Stimulated activated CD4-positive, alpha-beta T cell treated with anti-CD3 and anti-CD28 coated beads, Interleukin-1b, Interleukin-23, amount 100 ng/mL, for 48 hours (primary cell): ENCODE results near the gene IFI27L2.

Source experiments
- DNase-seq: peaks from one replicate; pipeline ENCODE4 v3.0.0-alpha.2; 2020

Gene IFI27L2

DNA sequence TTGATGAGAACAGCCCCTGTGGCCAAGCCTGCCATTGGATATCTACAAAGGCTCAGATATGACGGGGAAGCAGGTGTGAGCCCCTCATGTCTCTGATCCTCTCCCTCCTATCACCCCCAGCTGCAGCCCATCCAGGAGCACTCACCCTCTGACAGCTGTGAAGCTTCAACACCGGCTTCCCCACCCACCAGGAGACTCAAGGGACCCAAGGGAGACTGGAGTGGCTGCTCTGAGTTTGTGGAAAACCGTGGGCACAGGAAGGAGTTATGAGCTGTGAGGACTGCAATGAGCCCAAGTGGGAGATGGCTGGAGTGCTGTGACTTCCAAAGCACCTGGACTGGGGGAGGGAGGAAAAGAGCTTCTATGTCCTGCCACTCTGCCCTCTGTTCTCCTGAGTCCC, 7.9 kb downstream of the IFI27L2 start:
- DNase-seq = no peak

DNA sequence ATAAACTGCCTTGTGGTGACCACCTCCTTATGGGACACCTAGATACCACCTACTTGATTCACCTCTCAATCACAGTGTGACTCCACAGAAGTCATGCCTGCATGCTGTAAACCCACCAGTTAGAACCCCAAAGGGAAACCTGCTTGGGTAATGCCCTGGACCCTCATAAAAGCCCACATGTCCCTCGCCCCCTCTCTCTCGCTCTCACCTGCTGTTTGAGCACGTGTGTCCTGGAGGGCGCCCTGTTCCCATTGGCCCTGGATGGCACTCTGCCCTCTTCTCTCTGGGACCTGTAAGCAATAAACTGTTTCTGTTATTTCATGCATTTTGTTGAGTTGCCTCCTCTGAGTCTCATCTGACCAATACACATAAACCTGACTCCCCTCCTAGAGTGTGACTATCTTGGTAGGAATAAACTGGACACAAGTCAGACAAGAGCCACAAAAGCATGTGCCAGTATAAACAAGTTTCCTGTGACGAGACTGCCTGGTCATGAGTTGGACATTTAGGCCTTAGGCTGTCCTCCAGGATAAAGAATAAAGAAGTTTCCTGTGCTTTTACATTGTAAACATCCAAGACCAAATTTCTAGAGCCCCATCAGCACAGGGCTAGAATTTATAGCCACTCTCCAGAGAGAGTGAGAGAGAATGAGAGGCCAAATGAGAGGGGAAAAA, 8.6 kb downstream of the IFI27L2 start:
- DNase-seq = no peak

DNA sequence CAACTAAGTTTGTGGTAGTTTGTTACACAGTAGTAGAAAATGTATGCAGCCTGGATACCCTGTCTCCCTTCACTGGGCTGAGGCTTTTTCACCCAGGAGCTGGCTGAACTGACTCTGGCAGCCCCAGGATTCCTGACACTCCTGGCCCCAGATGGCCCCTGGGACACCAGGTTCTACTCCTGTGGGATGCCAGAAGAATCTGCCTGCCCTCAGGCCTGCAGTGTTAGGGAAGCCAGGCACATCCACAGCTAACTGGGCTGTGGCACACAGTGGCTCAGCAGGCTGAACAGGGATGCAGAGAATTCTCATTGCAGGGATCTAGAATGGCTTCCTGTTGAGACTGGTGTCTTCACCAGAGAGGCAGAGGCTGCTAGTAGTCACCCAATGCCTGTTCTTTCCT, 10.3 kb downstream of the IFI27L2 start:
- DNase-seq = no peak

DNA sequence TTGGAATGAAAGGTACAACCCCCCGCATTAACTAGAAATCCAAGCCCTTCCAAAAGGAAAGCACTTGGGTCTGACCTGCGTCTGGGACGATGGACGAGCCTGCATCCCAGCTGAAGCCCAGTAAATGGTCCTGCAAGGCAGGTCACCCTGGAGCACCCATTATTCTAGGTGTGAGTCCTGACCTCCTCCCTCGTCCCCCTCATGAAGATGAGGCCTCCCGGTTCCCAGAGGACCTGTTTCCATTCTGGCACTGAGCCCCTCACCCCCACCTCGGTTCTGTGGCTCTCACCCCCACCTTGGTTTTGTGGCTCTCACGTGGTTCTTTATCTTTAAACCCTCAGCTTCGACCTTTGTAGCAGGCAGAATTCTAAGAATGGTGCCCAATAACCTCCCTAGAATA, 11.5 kb downstream of the IFI27L2 start:
- no peak for DNase-seq

DNA sequence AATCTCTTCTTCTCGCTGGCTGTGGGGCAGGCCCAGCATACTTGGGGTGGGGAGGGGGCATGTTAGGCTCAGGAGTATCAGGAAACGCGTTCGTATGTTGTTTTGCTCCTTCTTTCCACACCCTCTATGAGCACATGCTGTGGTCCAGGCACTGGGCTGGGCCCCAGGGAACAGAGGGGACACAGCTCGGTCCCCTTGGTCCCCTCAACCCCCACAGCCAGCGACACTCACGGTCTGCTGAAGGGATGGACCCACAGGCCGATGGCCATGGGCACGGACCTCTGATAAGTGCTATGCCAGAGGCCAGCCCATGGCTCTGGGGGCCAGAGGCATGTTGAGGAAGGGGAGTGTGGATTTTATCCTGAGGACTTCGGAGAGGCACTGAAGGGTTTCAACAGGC, 12.7 kb downstream of the IFI27L2 start:
- DNase-seq = no peak

DNA sequence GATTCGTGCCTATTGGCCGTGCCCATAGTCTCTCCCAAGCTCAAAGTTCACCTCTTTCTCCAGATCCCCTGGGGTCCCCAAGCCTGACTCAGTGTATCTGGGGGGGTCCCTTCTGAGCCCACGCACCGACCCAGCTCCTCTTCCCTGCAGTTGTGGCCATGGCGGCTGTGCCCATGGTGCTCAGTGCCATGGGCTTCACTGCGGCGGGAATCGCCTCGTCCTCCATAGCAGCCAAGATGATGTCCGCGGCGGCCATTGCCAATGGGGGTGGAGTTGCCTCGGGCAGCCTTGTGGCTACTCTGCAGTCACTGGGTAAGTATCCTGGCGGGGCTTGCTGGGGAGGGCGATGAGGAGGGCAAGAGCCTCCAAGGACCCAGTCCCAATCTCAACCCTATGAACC, 13.8 kb downstream of the IFI27L2 start:
- no peak for DNase-seq

DNA sequence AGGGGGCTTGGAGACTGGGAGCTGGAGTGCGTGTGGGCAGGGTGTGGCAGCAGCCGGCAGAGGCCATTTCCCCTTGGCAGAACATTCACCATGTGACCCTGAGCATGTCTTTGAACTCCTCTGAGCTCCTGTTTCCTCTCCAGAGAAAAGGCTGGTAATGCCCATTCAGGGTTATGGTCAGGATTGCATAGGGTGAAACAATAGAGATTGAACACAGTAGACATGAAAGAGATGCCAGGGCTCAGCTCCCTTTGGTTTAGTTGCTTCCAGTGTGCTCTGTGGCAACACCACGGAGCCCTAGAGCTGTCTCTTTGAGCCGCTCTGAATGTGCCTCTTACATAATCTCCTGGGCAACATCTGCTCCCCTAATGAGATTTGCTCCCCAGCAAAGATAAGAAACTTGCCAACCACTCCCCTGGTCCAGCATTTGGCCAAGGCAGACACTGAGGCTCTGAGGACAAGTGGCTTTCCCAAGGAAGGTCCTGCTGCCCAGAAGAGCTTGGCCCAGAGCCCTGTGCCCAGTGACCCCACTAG, 14.3 kb downstream of the IFI27L2 start:
- no peak for DNase-seq

DNA sequence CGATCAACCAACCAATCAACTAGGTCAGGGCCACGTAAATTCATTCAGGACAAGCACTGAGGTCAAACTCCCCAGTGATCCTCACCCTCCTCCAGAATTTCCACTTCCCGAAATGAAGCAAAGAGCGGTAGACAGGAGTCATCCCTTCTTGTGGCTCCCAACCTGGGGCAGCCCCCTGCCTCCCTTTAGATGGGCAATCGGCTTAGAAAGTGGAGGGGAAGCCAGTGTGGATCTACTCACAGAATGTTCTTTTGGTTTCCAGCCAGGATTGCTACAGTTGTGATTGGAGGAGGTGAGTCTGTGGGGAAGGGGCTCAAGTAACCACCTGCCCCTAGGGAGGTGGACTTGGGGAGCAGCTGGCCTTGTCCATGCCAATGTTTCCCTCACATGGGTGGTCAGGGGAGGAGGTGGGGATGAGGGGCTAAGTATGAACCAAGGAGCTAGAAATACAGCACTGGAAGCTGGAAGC, 14.8 kb downstream of the IFI27L2 start:
- DNase-seq = no peak

DNA sequence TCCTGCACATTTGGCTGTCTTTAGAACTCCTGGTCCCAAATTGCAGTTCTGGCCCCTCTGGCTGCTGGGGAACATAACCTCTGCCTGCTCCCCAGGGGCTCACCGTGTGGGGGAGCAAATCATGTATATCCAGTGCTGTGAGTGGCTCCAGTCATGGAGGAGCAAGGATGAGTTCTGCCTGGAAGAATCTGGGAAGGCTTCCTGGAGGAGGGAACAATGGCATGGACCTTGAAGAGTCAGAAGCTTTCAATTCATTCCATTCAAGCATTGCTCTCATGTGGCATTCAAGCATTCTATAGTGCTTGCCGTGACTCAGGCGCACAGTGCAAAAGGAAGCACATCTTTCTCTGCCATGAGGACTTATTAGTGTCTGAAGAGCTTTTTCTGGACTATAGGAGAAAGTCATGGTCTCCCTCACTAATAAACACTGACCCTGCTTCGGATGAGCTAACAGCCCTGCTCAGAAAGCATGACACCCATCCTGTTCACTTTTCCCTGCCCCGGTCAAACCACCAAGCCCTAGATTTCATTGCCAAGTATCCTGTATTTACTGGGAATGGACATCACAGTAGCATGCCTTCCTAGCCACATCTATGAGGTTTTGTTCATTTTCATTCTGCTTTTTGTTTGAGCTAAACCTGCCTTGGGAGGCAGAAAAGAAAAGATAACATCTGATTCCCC, 15.4 kb downstream of the IFI27L2 start:
- no peak for DNase-seq

DNA sequence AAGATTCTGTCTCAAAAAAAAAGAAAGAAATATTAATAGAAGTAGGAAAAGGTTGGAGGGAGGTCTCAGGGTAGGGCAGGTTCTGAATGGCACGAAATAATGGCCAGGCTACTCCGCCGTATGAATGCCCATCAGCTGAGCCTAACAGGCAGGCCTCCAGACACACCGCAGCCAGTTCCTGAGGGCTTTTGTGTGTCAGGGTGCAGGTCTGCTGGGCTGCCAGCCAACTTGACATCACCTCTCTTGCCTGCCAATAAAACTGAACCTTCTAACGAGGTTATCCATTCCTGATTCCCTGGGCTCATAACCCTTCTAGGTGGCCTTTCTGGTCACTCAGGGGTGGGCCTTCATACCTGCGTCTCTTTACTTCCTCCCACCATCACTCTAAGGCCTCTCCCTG, 15.9 kb downstream of the IFI27L2 start:
- DNase-seq = no peak

DNA sequence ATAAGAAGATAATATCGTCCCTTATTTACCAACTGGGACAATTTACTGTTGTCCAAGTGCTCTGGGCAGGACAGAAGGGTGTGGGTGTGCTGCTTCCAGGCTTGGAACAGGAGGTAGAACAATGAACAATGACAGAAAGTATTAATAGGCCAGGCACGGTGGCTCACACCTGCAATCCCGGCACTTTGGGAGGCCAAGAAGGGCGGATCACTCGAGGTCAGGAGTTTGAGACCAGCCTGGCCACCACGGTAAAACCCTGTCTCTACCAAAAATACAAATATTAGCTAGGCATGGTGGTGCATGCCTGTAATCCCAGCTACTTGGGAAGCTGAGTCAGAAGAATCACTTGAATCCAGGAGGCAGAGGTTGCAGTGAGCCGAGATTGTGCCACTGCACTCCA, 16.3 kb downstream of the IFI27L2 start:
- no peak for DNase-seq

DNA sequence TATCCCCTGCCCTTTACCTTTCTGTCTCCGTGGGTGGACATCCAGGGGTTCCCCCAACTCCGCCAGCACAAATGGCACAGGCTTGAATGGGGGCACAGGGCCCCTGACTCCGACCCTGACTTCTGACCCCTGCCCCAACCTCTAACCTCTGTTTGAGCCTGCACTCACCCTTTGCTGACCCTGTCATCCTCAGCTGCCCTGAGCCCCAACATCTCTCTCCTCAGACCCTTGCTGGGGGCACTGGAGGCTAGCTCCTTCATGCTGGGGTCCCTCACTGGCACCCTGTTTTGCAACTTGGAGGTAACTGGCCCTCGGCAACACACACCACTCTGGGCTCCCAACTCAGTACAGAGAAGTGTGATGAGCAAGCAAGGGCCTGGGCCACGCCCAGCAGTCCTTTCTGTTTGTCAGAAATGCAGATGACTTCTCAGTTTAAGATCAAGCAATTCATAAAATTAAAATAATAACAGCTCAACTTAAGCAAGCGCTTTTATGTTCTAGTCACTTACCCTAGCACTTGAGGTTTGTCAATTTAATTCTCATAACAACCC, 16.8 kb downstream of the IFI27L2 start:
- no peak for DNase-seq

DNA sequence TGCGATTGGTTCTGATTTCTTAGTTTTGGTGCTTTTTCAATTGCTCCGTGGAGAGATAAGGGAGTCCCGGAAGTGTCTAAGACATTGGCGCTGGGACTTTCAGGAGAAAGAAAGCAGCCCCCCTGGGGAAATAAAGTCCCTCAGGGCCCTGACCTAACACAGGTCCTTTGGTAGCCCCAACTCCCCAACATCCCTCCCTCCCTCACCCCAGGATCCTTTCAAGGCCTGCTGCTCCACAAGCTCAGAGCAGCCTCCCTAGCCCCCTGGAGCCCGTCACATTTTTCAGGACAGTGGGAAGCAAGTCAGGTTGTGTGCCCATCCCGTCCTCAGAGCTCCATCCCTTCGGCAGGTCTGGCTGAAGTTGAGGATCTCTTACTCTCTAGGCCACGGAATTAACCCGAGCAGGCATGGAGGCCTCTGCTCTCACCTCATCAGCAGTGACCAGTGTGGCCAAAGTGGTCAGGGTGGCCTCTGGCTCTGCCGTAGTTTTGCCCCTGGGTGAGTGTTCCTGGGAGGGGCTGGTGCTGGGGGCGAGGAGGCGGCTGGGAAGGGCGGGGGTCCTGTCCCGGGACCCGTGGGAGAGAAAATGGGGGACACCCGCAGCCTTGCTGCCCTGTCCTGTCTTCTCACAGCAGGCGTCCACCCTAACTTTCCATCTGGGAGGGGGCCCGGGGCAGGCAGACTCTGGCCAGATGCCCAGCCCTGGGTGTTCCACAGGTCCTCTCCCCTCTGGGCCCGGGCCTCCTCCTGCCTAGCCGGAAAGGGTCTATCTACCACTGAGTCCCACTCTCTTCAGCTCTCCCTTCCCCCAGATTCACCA, 17.9 kb downstream of the IFI27L2 start:
- DNase-seq = no peak

DNA sequence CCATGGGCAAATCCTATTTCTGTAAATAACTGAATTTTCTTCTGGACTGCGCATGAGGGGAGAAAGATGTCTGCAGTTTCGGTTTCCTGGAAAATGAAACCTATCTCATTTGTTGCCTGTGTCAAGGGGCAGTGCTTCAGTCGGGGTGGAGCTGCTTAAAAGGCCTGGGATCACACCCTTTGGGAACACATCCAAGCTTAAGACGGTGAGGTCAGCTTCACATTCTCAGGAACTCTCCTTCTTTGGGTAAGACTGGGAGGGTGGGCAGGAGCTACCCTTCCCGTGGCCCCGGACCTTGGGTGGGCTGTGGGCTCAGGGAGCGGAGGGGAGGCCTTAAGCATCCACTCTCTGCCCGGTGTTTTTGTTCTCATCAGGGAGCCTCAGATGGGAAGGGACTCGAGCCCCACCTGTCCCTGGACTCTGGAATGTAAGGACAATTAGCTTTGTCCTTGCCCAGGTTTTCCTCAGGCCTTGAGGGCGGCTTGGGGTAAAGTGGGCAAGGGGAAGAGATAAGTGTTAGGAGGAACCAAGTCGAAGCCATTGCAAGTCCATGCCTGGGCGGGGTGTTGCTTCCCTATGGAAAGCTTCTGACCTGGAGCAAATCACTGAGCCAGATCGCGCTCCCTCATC, 18.7 kb downstream of the IFI27L2 start, which contains the start of gene IFI27:
TSS of gene IFI27 (plus strand) at position 185 of the 630 bp plus-strand sequence.
- DNase-seq = no peak

DNA sequence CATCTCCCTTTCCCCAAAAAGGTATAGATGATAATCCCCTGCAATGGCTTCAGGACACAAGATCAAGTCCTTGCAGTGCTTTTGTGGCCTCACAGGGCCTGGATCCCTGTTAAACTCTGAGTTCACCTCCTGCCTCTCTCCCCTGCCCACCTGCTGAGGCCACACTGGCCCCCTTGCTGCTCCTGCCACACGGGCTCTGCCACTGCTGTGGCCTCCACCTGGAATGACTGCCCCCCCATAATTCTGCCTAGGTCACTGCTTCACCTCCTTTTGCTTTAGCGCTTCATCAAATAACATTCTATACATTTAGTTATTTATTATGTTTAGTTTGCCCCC, 19.5 kb downstream of the IFI27L2 start:
- no peak for DNase-seq

DNA sequence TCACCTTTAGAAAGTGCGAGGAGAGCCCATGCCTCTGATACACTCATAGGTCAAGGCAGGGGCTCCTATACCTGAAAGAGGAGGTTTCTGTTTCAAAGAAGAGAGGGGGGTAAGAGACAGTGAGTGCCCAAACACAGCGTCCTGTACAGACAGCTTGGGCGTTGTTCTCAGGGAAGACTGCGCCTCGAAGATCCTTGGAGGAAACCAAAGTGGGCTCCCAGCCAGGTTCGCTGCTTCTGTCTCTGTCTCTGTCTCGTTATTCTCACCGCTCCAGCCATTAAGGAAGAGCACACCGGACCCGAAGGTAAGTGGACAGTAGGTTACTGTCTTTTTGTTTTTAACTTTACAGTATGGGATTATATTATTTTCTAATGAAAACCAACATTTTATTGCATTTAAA, 24.7 kb downstream of the IFI27L2 start:
- DNase-seq = no peak

DNA sequence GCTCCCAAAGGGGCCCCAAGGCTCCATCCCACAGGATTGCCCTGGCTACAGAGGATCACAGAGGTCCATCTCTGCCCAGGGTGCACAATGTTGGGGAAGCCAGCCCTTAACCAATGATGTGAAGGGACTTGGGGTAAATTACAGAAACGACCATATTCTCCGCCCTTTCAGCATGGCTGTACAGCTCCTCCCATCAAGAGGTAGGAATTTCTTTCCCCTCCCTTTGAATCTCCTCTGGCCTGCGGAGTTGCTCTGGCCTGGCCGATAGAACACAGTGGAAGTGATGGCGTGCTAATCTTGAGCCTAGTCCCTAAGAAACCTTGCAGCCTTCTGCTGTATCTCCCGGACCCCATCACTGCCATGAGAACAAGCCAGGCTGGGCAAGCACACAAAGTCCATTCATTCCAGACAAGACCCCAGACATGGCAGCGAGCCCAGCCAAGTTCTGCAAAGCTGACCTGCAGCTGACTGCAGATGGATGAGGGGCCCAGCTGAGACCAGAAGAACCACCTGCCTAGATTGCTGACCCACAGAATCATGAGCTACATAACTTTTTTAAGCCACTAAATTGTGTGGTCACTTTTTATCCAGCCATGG, 25.8 kb downstream of the IFI27L2 start:
- no peak for DNase-seq

DNA sequence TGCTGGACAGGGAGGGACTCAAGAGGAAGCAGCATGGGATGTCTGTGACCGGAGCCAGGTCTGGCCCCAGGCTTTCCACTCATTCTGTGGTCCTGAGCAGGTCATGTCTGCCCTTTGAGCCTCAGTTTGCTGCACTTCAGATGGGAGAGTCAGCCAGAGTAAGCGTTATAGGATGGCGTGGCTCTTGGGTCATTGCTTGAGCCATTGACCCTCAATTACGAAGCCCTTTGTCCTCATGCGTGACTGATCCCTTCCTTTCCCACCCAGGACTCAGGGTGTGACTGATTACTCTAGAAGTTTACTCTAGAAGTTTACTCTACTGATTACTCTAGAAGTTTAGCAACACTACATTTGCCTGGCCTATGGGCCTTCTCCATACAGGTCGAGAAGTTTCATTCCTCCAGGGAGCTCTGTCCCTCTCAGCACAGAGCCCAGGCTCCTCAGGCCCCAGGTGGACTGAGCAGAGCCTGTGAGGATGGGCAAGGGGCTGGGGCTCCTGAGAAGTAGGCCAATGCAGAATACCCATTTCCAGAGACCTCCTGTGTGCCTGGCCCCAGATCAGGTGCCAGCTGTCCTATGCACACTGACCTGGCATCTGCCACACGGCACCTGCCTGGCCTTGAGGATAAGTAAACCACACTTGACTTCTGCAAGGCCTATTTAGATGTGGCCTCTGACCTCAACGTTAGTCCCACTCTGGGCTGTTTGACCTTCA, 26.5 kb downstream of the IFI27L2 start:
- no peak for DNase-seq

DNA sequence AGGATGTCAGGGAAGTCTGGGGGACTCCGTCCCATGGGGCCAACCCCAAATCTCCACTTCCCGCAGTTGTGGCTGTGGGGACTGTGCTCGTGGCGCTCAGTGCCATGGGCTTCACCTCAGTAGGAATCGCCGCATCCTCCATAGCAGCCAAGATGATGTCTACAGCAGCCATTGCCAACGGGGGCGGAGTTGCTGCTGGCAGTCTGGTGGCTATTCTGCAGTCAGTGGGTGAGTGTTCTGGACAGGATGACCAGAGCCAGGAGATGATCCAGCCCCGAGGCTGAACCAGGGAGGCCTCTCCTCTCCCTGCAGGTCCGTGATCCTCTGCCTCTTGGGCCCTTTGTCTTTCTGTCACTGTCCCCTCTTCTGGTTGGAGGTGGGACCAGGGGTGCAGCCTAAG, 27.7 kb downstream of the IFI27L2 start:
- DNase-seq = no peak

DNA sequence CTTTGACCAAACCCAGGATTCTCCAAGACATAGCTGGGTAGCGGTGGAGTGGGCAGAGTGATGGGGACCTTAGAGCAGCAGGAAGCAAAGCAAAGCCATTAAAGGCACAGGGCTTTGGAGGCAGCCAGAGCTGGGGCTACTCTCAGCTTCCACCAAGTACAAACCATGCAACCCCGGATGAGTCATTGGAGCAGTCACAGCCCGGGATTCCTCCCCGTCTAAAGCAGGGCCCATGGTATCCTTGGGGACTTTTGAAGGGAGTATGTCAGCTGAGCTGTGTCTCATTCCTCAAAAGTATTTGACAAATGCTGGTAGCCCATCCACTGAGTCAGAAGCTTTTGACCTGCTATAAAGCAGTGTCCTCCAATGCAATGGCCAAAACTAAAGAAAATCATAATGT, 28.6 kb downstream of the IFI27L2 start:
- DNase-seq = no peak

DNA sequence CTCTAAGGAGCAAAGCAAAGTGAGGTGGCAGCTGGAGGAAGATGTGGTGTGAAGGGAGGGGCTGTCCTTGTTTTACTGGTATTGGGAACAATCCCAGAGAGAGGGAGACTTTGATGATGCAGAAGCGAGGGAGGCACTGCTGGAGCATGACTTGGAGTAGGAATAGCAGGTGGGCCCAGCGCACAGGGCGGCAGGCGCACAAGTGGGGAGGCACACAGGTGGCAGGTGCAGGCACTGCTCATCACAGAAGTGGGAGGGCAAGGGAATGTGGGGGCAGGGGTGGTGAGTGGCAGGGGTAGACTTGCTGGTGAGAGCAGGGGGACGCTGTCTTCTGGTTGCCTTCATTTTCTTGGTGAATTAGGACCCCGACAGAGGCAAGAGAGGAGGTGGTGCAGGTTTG, 30.4 kb downstream of the IFI27L2 start:
- no peak for DNase-seq
